Amniotic epithelial cell (primary cell): Measurements from ENCODE around the gene NUAK1.
A peak's percentile ranks its signal among the peaks of the same experiment; 100 is the strongest.

Experiments
- DNase-seq: peaks from one replicate; pipeline ENCODE4 v3.0.0-alpha.2; 2010; ENCODE audit warnings: low read depth

Gene NUAK1

DNA sequence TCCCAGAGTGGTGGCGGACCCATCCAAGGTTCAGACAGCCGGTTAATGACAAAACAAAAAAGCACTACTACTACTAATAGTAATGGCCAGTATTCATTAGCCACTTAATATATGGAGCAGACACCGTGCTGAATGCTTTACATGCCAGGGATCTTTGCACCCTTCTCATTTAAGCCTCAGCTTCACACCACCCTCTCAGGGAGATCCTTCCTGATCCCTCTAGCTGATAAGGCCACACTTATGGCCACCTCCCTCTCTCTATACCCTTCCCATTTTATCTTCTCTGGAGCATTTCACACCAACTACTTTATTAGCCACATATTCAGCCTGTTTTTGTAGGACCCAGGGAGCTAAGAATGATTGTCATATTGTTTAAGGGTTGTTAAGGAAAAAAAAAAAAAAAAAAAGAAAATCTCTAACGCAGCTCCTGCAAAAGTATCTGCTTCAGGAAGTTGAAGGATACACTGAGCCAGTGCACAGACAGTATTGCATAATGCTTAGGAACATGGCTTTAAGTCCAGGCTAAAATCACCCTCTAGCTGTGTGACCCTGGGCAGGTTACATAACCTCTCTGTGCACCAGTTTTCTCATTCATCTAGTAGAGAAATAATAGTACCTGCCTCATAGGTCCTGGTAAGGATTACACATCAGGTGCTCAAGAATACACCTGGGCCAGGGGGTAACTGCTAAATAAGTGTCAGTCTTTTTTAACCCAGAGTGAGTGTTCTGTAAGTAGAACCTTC is 29.4 kb downstream of the NUAK1 start:
- peak; percentile 71 for DNase-seq

DNA sequence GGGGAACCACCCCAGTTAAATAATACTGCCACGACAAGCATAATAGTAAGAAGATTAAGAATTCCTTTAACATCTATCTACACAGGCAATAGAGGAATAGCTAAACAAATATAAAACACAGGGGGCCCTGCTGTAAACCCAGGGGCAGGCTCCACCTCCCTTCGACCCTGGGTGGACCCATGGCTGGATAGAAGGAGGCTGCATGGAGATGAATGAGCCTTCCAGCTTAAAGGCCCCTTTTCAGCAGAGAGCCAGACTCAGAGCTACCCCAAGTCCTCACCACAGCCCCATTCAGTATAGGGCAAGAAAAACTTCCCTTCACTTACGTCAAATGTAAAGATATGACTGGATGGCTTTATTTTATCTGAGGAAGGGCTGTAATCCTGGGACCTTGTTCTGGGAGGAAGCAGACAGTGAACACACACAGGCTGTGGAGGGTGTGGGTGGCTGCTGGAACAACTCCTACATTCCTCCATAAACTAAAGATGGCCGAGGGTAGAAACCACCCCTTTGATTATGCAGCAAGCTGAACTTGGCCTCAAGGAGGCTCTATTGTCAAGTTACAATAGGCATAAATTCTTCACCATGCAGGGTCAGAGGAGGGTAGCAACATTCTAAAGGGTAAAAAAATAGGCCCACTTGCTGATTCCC is 30.4 kb downstream of the NUAK1 start:
- DNase-seq: peak; percentile 95

DNA sequence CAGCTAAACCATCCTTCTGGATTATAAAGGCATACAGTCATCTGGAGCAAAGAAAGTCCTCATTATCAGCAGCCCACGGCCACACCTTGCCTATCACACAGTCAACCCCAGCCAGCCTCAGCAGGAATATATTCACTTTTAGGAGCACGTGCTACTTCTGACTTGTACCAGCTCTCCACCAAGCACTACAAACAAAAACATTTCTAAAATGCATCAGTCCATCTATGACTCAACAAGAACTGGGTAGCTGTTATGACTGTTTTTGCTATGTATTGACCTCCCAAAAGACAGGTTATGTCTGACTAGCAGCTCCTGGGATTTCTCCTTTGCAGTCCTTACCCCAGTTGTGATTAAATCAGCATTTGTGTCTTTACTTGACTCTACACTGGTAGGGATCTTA is 31.2 kb downstream of the NUAK1 start:
- DNase-seq: peak; percentile 92

DNA sequence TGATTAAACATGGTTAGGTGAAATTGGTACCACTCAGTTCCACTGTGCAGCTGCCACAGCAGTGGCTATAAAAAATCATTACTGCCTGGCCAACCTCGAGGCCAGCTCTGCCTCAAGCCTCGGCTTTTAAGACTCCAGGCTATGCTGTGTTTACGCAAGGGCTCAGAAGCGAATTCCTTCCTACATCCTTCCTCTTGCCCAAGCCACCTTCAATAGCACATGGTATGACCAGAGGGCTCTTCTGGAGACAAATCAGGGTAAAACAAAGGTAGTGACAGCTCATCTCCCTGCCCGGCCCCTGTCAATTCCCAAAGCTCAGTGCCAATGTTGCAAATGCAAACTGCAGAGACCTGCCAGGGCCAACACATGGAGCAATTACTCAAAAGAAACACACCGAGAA is 31.9 kb downstream of the NUAK1 start:
- peak; percentile 94 for DNase-seq

DNA sequence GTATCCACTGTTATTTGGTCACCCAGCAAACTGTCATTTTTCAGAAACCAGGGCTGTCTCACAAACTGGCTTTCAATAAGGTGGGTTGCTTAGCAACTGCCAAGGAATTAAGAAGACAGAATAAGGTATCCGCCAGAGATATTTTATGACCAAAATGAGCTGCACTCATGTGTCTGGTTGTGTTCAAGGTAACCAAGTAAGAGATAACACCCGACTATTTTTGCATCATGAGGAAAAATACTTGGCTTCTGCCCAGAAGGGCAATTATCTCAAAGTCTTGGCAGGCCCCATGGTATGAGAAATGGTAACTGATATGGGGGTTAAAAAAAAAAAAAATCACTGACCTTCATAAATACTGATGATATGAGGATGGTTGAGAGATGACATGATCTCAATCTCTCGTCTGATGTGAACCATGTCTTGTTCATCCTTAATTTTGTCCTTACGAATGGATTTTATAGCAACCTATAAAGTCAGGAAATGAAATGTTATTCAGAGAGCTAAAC is 32.6 kb downstream of the NUAK1 start:
- peak; percentile 89 for DNase-seq

DNA sequence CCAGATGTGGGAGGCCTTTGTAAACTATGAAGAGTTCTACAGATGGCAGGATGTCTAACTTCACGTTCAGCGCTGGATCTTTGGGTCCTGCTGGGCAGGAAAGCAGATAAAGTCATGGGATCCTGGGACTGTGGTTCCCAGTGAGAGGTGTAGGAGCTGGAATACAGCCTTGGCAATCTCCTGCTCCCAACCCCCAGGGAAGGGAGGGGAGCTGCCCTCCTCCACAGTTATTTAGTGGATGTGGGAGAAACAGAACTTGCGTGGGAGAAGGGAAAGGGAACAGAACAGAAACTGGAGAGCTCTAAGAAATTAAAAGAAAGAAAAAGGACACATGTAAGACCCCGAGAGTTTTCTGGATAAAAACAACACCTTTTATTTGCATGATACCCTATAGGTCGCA is 37.0 kb downstream of the NUAK1 start:
- DNase-seq: peak; percentile 78

DNA sequence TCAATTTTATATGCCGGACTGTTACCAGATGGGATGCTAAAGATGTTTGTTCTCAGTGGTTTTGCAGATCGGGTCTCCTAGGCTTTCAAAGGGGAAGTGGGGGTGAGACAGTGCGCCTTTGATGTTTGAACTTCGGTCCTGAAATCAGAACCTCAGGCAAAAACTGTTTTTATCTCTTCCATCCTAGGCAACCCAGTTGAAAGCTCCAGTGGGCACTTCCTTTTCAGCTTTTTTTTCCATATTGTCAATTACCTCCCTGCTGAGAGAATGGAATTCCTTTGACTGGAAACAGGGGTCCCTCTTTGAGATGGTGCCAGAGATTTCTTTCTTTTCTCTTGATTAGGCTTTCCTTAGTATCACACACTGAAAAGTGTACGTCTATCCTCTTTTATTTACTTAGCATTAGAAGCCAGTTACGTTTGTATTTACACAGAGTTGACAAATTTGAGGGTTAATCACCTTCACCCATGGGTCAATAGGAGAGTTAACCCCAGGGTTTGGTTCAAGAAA is 40.0 kb downstream of the NUAK1 start:
- no peak for DNase-seq

DNA sequence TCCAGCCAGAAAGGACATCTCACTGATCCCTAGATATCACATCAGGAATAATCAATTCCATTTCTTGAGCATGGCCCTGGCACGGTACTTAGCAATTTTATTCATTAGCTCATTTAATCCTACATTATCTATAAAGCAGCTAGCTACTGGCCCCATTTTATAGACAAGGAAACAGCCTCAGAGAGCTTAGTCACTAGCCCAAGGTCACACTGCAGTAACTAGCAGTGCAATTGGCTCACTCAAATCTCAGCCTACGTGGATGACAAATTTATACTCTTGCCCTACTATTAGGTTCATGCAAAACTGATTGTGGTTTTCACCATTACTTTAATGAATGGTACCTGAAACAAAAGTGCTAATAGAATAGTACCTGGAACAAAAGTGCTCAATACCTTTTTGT is 41.7 kb downstream of the NUAK1 start:
- DNase-seq: peak; percentile 59

DNA sequence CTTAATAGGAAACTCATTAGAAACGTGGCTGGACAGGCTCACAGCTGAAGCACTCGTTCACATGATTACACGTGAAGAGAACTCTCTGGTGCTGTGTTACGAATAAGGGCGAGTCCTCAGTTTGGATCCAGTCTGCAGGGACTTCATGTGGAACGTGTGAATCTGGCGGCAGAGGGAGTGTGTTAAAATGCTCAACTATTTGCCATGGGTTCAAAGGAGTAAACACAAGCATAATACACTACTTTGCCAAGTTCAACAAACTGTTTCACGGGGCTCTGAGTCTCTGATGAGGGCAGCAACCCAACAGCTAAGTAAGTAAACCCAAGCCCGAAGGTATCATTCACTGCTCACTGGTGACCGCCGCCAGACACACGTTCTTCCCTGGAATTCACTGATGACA is 42.4 kb downstream of the NUAK1 start:
- no peak for DNase-seq

DNA sequence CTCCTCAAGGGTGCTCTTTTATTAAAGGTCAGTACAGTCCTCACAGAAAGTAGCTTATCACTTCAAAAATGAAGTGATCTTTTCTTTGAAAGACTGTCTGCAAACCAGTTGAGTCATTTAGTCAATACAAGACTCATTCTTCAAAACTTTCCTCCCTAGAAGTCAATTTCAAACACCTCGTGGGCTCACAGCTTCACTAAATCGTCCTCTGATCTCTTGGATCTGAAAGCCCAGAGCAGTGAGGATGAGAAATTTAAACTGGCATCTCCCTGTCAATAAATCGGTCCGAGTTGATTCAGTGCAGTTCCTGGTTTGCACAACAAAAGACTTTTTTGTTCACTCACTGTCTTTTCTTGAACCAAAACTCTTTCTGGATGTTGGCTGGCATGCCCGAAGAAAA is 44.5 kb downstream of the NUAK1 start:
- DNase-seq: no peak

DNA sequence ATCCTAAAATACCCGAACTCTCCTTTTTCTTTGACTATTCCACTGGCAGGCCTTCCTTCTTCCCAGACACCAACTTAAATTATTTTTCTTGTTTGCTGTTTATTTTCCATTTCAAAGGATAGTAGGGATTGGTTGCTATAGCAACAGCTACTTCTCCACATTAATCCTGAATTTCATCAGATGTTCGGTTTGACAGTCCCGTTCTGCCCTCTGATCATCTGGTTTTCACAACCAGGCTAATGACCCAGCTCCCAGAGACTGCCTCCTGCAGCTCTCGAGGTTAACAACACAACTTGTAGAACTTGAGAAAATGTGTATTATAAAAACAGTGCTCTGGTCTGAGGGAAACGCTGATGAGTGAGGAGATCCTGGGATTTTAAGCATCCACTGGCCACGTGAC is 45.5 kb downstream of the NUAK1 start:
- peak; percentile 64 for DNase-seq

DNA sequence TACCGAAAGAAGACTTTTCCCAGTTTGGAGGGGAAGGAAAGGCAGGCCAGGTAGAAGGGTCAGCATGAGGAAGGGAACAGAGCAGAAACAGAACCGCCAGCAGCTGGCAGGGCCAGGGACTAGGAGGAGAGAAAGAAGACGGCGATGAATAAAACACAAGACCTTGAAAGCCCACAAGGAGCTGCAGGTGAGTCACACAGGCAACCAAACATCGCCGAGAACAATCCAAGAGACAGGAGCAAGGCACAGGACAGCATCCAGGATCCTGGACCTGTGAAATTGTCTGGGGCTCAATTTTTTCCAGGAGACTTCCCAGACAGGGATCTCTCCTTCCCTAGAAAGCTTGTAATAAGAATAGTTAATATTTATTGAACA is 47.3 kb downstream of the NUAK1 start:
- no peak for DNase-seq

DNA sequence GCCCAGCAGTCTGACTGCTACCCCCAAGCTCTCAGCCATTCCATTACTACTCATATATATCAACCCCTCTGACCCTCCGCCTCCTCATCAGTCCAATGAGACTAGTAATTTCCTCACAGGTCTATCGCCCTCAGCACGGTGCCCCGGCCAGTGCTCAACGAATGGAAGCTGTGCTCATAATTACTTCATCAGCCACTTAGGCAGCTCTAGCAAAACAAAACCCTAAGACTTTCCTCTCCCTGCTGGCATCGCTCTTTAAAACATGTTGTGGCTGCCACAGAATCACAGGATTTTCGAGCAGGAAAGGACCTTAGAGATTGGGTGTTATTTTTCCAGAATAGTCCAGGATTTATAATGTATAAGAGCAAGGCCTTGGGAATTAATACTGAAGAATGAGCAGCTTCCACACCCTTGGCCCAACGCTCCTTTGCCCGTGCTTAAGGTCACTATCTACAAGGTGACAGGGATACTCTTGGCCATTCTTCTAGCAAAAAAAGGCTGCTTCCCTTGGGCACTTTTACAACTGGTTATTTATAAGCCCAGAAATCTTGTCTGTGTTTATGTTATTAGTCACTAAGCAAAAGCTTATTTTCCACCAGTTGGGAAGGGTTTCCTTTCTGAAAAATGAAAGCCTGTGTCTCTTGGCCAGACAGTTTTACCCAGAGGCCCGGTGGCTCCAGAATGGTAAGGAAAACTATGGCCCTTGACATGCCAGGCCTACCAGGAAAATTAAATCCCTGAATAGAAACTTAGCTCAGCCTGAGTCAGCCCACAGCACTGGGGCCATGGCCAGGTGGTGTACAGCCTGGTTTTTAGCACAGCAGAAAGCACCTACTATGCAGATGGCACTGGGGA is 47.9 kb downstream of the NUAK1 start:
- no peak for DNase-seq

DNA sequence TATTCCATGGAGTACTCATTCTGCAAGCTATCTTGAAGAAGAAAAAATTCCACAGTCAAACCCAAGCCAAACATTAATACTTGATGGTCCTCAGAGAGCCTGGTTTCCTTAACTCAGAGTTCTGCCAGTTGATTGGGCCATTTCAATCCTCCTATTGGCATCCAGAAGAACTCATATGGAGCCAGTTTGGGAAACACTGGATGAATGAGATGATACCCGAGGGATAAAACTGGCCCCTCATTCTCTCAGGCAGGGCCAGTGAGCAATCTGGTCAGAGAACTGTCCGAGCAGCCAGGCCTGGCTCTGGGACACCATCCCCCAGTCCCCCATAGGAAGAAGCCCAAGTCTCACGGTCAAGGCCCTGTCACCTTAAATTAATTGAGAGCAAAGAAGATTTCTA is 48.8 kb downstream of the NUAK1 start:
- DNase-seq: no peak

DNA sequence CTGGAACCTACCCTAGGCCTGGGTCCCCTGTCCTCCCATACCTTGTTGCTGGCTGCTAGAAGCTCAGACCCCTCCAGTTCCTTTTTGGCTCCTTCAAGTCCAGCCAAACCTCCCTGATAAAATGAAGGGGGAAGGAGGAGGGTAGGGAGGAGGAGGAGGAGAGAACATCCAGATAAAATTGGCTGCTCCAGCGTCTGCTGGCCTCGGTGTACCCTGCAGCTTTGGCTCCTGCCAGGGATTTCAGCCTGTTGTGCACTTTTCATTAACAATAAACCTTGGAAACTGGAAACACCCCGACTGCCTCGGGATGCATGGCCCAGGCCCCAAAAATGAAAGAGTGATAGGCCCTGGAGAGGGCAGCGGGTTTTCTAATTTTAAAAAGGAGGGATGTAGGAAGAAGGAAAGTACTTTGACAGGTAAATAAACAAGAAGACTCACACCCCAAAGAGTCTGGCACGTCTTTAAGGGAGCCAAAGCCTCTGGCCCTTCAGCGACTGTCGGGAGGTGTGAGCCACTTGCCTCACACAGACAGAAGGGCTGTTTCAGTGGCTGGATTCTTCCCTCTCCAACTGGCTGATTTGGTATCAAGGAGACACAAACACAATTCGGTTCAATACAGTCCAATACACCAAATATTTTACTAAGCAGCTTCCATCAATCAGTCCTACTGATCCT is 49.8 kb downstream of the NUAK1 start:
- no peak for DNase-seq

DNA sequence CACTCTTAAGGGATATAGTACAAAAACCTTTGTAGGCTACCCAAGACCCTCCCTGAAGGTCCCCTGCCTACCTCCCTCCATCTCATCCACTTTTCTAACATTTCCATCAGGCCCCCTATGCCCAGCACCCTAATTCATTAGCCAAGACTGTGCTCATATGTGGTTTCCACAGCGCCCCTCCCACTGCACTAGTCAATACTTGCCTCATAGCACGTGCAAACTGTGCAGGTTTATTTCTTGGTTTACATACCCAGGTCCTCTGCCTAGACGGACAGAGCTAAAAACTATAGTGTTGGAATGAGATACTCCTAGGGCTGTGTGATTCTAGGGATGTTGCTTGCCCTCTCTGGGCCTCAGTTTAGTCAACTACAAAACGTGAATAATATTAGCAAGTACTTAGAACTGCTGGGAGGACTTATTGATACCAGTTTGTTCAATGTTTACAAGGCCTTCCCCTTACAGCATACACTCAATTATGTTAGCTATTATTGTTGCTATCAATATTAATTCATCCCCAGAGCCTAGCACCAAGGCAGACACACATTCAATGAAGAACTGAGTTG is 50.4 kb downstream of the NUAK1 start:
- DNase-seq: no peak

DNA sequence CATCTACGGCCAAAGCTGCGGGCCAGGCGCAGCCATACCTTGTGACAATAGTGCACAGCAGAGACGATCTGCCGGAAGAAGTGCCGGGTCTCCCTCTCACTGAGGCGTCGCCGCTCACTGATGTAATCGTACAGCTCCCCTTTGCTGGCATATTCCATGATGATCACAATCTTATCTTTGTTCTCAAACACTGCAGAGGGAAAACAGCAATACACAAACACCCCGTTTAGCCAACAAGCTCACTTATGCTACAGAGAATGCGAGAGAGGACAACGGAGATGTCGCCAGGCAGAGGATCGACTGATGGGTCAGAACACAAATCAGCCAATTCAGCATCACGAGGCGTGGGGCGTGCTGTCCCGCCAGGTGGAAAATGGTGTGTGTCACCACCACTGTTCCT is 52.1 kb downstream of the NUAK1 start:
- no peak for DNase-seq

DNA sequence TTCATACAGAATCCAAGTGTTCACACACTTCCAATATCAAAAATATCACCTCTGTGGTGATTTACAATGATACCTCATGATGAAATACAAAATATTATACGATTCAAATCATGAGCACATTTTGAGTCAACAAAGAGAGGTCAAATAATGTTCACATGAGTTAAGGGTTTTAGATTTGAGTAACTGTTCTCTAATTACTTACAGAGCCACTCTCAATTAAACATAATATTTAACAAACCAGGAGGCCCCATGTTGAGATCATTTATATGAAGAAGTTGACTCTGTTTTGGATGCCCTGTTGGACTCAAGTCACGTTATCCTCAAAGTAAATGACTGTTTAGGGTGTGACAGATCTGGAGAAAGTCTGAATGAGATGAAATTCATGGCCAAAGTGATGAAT is 53.5 kb downstream of the NUAK1 start:
- DNase-seq: no peak

DNA sequence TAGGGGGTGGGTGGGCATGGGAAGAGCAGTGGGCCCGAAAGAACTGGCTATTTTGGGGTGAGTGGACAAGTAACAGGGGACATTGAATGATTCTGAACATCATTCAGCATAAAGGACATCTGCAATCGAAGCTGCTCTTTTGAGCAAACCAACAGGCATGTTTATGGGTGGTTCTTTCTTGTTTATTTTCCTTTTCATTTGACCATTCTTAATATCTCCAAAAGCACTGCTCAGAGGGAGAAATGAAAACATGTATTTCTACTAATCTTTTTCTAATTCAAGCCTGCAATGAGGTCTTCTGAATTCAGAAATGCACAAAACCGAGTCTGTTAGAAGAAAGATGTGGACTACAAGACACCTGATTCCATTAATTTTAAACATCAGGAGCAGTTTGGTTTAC is 54.0 kb downstream of the NUAK1 start:
- DNase-seq: no peak

DNA sequence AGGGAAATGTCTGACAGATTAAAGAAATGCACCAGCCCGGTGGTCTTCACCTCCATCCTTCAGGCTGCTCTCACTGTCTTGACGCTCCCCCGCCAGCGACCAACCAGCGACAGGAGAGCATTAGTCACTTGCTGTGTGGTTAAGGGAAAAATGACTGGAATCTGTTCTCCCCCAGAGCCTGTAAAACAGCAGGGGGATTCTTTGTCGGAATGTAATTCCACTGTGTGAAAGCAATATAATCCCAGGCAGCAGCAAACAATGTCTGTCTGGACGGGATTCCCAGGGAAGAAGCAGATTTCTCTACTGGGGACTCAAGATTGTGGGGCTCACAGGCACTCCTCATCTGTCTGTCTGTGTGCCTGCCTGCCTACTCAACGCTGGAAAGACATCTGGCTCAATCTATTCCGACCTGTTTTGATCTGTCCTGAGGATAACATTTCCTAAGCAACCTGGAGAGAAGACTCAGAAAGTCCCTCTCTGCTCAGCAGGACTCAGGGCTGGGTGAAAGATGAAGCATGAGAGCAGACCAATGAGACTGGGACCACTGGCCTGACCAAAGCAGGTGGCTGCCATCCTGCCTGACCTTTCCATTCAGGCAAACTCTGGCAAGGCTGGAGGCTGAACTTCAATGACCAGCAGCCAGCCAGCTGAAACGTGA is 54.6 kb downstream of the NUAK1 start:
- DNase-seq: peak; percentile 92
